RCC 7860 (cell line): ENCODE results near the gene OR8H2.
"Not testable (repeated sequence)": the region's sequence is repeated elsewhere in the genome, so short reads cannot be mapped to it uniquely, and the experiment has no call there.

ENCODE experiments used
- DNase-seq: peaks from one replicate; pipeline ENCODE4 v3.0.0-alpha.2; 2015; ENCODE audit warnings: low spot score
- FAIRE-seq: peaks from 2 replicates; lab custom pipeline; 2012; peaks lifted over from hg19 to GRCh38; lab: Jason Lieb, UNC

OR8H2 gene

GRCh38 chr11:56103210-56103737 lies at the start of gene OR8H2:
Gene OR8H2 (plus strand): TSS chr11:56103687. CDS start chr11:56105043, 1,356 bp downstream.
- DNase-seq = no peak
- peak; percentile 56 for FAIRE-seq

GRCh38 chr11:56056366-56056765 lies 47.1 kb upstream of the OR8H2 start:
- not testable (repeated sequence) for DNase-seq, FAIRE-seq

- FAIRE-seq, DNase-seq: not testable (repeated sequence)
Measured at GRCh38 chr11:56057661-56058237, 45.7 kb upstream of the OR8H2 start.

- not testable (repeated sequence) for FAIRE-seq, DNase-seq
Measured at GRCh38 chr11:56058260-56058780, 45.2 kb upstream of the OR8H2 start.

- no peak for FAIRE-seq
Measured at GRCh38 chr11:56066980-56067379, 36.5 kb upstream of the OR8H2 start.

GRCh38 chr11:56089697-56090096 lies 13.8 kb upstream of the OR8H2 start:
- no peak for FAIRE-seq

More at GRCh38 chr11:56066980-56067379, 36.5 kb upstream of the OR8H2 start:
- DNase-seq = no peak

GRCh38 chr11:56093008-56093407 lies 10.5 kb upstream of the OR8H2 start, which contains the start of gene OR8I2:
Gene OR8I2 (plus strand): TSS chr11:56093308. CDS start chr11:56093308, 0 bp downstream.
- no peak for DNase-seq
- no peak for FAIRE-seq

More at GRCh38 chr11:56089697-56090096, 13.8 kb upstream of the OR8H2 start:
- DNase-seq = no peak

- no peak for FAIRE-seq
- no peak for DNase-seq
Measured at GRCh38 chr11:56122073-56122472, 18.6 kb downstream of the OR8H2 start, which contains the start of gene OR8H3. Gene OR8H3 (plus strand): TSS chr11:56122373. CDS start chr11:56122373, 0 bp downstream.

GRCh38 chr11:56140151-56140661 lies 36.7 kb downstream of the OR8H2 start, which contains the start of gene OR8J3:
Gene OR8J3 (minus strand): TSS chr11:56140201. CDS start chr11:56137718, 2,483 bp downstream.
- no peak for FAIRE-seq
- DNase-seq = no peak

GRCh38 chr11:56143681-56144080 lies 40.2 kb downstream of the OR8H2 start:
- not testable (repeated sequence) for DNase-seq, FAIRE-seq

GRCh38 chr11:56151376-56151775 lies 47.9 kb downstream of the OR8H2 start:
- no peak for DNase-seq
- FAIRE-seq = no peak

GRCh38 chr11:56152333-56152732 lies 48.8 kb downstream of the OR8H2 start:
- FAIRE-seq = no peak

More at GRCh38 chr11:56152333-56152732, 48.8 kb downstream of the OR8H2 start:
- DNase-seq = no peak
